ENCODE data around the gene RAB3GAP1.

Gene RAB3GAP1

DNA sequence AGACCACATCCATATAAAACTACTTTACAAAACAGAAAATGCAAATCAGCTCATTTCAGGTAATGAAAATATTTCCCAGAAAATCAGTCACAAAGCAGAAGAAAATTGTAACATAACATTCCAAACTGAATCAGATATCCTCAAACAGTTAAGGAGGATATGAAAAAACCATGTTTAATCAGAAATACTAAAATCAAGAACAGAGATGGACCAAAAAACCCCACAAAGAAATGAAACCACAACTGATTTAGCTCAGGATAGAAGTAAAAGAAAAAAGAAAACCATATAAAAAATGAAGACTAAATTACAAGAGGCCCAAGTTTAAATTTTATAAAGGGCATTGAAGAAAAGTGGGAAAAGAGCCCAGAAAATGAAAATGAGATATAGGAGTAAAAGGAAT lies 102.9 kb downstream of the RAB3GAP1 start:
- H3K4me3 ChIP-seq = no peak overlapping the region

DNA sequence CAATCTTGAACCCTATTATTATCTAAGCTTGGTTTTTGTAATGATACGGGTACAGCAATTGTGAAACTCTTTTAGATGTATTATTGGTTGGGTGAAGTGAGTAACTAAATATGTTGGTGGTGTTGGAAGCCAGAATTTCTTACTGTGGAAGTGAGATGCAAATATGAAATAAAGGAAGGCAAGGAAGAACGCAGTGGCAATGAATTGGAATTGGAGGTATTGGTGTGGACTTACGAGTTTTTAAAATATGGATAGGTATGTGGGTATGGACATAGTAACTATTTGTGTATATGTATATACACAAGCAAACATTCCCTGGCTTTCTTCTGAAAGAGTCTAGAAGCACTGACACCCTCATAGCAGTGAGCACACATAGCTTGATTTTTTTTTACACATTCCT lies 105.8 kb downstream of the RAB3GAP1 start:
- Histone ChIP-seq H3K27ac (no peak overlapping the region), H3K4me3 (no peak overlapping the region)

More for the DNA sequence above, 102.9 kb downstream of the RAB3GAP1 start:
- H3K27ac ChIP-seq = no peak overlapping the region

DNA sequence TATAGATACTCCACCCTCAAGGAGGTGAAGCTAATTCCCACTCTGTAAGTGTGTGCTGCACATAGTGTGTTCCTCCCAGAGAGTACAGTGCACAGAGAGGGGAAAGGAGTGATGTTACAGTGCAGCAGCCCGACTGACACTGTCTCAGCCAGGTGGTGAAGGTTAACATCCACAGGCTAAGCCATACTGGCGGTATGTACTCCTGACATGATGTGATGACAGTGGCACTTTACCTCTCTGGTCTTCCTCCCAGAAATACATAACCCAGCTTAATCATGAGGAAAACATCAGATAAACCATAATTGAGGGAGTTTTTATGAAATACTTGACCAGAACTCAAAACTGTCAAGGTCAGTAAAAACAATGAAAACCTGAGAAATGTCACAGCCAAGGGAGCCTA lies 107.1 kb downstream of the RAB3GAP1 start:
- no peak overlapping the region for H3K27ac ChIP-seq
- no peak overlapping the region for H3K4me3 ChIP-seq

DNA sequence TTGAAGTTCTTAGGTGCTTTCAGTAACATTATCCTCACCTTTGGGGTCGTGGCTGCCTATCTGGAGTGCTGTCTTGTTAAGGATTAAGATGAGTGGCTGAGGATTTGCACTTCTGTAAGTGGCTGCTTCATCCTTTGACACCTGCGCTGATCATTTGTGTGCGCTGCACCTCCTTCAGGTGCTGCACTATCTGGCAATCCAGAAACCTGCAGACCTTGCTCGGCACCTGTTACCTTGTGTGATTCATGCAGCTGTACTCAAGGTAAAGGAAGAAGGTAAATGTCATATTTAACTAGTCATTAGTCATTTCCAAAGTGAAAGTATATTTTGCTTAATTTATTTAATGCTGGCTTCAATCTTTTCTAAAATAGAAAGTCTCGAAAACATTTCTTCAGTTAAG lies 110.3 kb downstream of the RAB3GAP1 start:
- Histone ChIP-seq H3K4me3 (no peak overlapping the region), H3K27ac (peak overlapping the region in 1 of 21 experiments; percentile 29)

DNA sequence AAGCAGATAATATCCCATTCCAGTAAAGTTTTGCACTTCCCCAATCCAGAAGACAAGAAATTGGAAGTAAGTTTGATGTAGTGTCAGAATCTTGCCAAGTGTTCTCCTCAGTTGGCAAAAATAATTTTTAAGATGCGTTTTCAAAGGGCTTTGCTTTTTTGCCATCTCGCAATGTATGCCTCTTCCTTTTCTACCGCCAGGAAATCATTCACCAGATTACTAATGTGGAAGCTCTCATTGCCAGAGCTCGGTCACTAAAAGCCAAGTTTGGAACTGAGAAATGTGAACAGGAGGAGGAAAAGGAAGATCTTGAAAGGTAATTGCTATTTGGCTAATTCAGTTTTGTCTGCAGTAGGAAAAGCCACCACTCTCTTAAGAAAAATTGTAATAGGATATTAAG lies 110.7 kb downstream of the RAB3GAP1 start:
- H3K27ac ChIP-seq = peak overlapping the region in 1 of 21 experiments; percentile 29
- no peak overlapping the region for H3K4me3 ChIP-seq

DNA sequence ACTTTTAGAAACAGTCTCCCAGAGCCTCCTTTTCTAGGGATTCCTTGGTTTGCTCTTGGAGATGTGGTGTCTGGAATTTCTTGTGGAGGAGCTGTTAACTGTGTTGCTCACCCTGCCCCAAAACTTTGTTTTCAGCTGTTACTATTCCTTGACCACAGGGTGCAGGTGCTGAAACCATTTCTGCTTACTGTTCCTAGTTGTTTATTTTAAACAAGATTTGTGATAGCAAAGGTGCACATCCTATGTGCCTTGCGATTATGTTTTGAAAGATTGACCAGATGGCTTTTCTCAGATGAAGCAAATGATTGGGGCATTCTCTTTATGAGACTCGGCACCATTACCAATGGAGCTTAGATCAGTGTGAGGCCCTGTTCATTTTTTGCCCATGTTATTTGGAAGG lies 111.2 kb downstream of the RAB3GAP1 start:
- H3K27ac ChIP-seq = no peak overlapping the region

DNA sequence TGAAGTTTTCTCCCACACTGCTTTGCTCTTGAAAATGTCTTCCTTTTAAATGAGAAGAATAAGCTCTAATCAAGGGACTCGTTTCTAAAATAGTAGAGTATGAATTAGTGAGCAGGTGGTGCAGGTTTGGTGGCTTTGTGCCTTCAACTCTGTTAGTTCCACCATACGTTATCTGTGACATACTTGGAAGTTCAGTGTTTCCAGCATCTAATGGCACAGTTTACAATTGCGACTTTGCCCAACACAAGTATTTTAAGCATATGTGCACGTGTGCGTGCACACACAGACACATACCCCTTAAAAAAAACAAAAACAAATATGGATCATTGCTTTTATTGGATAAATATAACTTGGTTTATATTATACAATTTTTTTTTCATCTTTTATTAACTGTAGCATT lies 111.8 kb downstream of the RAB3GAP1 start:
- no peak overlapping the region for H3K27ac ChIP-seq
- H3K4me3 ChIP-seq = no peak overlapping the region

More for the DNA sequence above, 111.2 kb downstream of the RAB3GAP1 start:
- no peak overlapping the region for H3K4me3 ChIP-seq

DNA sequence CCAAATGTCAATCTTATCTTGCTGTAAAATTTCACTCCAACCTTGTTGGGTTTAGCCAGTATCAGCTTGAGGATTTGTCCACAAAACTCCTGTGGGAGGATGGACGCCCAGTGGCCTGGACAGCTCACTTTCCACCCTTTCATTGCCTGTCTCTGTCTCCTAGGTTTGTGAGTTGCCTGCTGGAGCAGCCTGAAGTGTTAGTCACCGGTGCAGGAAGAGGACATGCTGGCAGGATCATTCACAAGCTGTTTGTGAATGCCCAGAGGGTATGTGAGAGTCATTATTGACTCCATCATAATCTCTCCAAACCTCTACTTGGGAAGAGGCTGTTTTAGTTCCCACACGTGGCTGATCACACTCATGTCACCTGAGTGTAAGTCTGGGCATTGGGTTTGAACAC lies 112.3 kb downstream of the RAB3GAP1 start:
- no peak overlapping the region for H3K4me3 ChIP-seq
- no peak overlapping the region for H3K27ac ChIP-seq

DNA sequence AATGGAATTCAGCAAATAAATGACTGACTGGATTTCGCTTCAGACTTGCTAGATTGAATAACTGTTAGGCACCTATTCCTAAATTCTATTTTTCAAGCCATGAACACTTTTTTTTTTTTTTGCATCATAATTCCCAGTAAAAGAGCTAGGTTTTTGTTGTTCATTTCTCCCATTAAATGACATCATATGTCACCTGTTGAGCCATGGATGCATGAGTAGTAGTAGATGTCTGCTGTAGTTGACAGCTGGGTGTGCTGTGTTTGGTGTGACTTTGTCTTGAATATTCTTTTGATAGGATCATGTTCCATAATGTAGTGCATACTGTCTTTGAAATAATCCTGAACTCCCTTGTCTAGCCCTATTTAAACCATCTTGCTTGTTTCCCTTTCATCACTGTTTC lies 115.2 kb downstream of the RAB3GAP1 start:
- Histone ChIP-seq H3K27ac (no peak overlapping the region), H3K4me3 (no peak overlapping the region)

DNA sequence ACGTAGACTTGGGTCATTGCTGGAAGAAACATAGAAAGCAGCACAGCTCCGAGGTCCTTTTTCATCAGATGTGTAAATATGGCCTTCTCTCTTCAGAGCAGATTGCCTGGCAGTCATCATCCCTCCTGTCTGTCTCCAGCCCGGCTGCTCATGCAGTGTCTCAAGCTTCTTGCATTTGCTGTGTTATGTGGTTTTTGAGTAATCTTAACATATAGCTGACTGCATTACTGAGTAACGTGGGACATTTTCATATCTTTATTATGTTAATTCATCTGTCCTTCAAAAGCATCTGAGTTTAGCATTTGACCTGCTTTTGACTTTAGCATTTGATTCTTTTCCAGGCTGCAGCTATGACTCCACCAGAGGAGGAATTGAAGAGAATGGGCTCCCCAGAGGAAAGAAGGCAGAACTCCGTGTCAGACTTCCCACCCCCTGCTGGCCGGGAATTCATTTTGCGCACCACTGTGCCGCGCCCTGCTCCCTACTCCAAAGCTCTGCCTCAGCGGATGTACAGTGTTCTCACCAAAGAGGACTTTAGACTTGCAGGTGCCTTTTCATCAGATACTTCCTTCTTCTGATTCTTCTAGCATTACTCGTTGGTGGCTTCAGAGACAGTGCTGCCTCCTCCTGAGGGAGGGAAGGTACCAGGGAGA lies 116.2 kb downstream of the RAB3GAP1 start:
- Histone ChIP-seq H3K27ac (no peak overlapping the region), H3K4me3 (no peak overlapping the region)

DNA sequence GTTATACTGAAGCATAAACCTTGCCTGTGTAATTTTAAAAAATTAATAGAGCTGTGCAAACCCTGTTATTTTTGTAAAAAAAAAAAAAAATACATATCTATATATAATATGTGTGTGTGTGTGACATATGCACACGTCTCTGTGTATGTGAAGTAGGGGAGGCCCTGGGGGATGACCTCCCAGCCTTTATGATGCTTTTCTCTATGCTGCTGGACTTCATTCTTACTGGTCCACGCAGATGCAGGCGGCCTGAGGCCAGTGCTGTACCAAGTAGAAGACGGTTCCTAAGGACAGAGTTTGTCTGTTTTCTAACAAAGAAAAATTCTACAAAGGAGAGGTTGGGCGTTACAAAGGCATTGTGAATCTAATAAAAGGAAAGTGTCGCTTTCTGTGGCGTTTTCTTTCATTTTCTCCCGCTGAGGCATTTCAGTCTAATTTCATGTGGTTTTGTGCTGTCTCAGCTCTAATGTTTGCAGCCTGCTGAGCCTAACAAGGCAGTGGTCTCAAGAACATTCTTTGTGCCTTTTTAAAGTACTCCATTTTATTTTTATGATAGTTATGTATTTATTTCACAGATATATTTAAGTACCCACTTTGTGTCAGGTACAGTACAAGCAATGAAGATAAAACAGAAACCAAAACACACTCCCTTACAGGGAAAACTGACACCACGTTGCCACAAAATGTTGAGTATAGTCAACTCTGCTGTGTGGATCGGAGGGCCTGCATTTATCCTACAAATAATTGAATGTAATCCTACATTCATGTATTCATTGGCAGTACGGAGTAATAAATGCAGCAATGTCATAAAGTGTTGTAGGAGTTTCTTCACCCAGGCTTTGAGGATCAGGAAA lies 118.0 kb downstream of the RAB3GAP1 start:
- no peak overlapping the region for H3K27ac ChIP-seq

DNA sequence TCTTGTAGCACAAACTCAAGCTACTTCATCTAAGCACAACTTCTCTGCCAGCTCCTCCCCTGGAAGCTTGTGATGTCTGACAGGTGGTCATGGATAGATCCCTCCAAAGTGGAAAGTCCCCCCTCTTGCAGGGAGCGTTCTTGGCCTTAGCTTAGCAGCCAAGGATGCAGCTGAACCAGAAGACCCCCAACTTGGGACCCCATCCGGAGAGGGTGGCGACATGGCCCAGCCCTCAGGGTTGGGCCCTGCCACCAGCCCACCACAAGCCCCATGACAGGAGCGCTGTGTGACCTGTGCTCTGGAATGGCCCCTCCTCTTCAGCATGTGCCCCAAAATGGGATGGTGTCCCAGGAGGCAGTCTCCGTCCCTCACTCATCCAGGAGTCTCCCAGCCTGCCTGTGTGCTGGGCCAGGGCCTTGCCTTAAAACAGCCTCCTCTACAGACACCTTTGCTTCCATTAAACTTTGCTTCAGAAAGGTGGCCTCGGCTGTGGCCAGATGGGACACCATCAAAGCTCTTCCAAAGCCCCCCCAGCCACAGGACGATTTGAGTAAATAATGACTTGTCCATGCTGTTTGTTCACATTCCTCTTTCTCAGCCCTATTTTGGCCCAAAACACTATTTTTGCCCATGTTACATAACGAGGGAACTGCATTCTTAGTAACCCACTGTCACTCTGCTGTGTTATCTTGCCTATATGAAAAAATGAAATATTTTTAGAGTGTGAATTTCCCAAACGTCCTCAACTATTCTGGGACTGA lies 122.1 kb downstream of the RAB3GAP1 start:
- no peak overlapping the region for H3K27ac ChIP-seq
- no peak overlapping the region for H3K4me3 ChIP-seq

More for the DNA sequence above, 118.0 kb downstream of the RAB3GAP1 start:
- no peak overlapping the region for H3K4me3 ChIP-seq

DNA sequence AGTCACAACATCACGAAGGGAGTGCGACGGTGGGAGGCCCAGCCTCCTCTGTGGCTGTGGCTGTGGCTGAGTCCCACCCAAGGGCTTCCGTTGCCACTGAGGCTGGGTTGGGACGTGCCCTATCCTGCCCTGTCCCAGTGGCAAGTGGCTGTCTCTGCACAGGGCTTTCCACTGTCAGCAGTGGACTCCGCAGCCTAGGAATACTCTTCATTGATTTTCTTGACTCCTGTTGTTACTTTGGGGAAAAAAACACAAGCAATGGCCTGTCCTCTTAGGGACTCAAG lies 122.7 kb downstream of the RAB3GAP1 start:
- H3K4me3 ChIP-seq = no peak overlapping the region
- H3K27ac ChIP-seq = no peak overlapping the region

DNA sequence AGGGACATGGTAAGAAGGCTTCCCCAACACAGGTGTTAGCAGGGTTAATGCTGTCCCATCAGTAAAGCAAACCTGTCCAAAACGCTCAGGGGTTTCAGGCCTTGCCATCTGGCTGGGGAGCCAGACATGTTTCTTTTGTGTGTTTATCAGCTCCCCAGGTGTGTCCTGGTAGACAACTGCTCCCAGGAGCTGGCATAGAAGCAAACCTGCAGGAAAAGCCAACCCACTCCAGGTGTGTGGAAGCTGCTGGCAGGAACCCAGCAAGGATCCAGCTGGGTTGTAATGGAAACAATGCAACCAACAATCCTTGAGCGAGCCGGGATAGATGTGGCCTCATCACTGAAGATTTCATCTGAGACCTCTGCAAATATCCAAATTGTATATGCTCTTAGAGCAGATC lies 123.1 kb downstream of the RAB3GAP1 start:
- no peak overlapping the region for H3K27ac ChIP-seq

DNA sequence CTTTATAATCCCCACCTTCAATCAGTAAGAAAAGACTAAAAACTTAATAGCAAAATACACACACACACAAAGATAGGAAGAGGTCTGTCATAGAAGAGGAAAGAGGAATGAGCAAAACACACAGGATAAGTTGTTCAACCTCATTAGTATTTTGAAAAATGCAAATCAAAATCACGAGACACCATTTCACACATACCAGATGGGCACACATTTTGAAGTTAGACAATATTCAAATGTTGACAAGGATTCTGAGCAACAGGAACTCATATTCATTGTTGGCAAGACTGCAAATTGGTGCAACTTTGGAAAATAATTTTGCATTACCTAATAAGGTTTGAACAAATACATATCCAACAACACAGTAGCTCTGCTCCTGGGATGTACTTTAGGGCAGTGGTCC lies 127.6 kb downstream of the RAB3GAP1 start:
- H3K27ac ChIP-seq = no peak overlapping the region
- no peak overlapping the region for H3K4me3 ChIP-seq

More for the DNA sequence above, 123.1 kb downstream of the RAB3GAP1 start:
- no peak overlapping the region for H3K4me3 ChIP-seq

DNA sequence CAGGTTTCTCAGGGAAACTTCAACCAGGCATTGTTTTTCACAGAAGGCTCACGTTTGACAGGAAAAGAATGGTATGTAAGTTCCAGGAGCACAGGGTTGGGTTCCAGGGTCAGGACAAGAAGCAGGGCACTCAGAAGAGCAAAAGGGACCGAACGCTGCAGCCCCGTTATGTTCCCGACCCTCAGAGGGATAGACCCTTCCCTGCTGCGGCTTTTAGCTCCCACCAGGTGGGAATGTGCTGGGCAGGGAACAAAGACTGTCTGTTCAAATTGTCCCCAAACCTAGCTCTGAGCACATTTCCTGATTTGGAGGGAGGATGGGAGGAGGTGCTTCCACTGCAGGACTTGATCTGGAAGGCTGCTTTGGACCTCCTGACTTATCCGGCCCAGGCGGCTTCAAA lies 130.1 kb downstream of the RAB3GAP1 start:
- no peak overlapping the region for H3K4me3 ChIP-seq
- H3K27ac ChIP-seq = no peak overlapping the region

DNA sequence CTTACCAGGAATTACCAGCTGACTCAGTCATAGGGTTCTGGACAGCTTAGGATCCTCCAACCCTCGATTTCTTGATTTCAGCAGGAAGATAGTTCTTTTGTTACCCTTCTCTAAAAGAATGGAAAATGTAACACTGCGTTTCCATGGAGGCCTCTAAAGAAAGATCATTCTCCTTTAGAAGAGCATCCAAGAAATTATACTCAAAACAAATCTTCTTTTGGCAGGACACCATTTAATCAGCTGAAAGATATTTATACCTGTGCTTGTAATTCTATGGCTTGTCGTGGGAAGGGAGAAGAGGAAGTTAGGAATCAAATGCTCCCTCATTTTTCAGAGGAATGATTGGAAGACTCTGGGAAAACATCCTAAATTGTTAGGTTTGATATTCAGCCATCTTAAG lies 130.5 kb downstream of the RAB3GAP1 start:
- Histone ChIP-seq H3K27ac (no peak overlapping the region), H3K4me3 (no peak overlapping the region)

DNA sequence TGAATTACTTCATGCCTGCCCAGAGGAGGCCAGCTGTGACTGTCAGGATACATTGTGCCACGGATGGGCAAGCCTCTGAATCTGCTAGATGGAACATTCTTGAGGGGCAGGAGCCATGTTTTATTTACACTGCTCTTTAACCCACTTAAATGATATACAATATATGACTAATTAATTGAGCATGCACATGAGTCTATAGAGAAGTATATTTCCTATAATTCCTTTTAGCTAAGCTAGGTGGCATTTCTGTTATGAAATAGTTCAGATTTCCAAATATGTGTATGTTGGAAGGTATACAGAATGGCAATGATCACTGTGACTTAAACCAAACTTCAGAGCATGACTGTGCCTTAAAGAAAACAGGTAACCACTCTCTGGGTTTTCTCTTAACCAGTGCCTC lies 131.7 kb downstream of the RAB3GAP1 start:
- H3K27ac ChIP-seq = no peak overlapping the region
- no peak overlapping the region for H3K4me3 ChIP-seq

DNA sequence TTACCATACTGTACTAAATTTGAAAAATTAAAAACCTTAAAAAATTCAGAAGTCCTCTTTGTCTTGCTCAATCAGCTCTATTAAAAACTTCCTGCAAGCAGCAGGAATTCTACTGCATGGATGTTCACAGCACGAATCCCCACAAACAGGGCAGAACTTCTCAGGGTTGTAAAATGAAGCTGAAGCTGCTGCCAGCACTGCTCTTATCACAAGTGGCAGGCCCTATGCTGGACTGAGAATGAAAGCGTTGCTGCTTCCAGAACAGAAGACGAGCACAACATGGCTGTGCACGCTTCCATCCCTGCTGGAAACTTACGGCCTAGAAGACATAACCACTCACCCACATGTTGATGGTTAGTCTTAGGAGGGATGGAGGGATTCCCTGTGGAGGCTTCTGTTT lies 134.0 kb downstream of the RAB3GAP1 start:
- Histone ChIP-seq H3K27ac (no peak overlapping the region), H3K4me3 (no peak overlapping the region)

DNA sequence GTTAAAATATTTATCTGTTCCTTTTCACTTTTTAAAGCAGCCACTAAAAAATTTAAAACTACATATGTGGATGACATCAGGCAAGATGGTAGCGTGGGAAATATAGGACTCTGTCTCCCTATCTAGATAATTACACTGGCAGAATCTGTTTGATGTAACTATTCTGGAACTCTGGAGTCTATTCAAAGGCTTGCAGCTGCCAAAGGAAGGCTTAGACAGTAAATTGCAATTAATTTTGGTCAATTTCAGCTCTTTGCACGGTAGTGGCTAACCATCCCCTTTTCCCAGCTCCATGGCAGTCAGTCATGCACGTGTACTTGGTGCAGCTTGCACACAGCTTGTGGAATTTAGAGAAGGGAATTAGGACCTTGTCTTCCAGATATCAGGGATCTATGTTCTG lies 135.2 kb downstream of the RAB3GAP1 start:
- H3K27ac ChIP-seq = no peak overlapping the region

DNA sequence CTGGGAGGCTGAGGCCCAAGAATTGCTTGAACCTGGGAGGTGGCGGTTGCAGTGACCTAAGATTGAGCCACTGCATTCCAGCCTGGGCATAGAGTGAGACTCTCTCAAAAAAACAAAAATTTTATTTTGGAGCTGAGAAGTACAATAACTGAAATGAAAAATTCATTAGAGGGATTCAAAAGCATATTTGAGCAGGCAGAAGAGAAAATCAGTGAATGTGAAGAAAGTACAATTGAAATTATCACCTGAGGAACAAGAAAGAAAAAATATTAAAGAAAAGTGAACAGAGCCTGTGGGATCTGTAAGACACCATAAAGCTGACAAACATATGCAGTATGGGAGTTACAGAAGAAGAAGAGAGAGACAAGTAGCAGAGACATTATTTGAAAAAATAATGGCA lies 137.1 kb downstream of the RAB3GAP1 start:
- Histone ChIP-seq H3K27ac (no peak overlapping the region), H3K4me3 (no peak overlapping the region)

More for the DNA sequence above, 135.2 kb downstream of the RAB3GAP1 start:
- H3K4me3 ChIP-seq = no peak overlapping the region
